Liver (tissue), 3 donors: Measurements from ENCODE around the gene PDE10A.

Experiments used
- CTCF ChIP-seq: fragments of 150-350 bp; IDR thresholded peaks from 2 replicates; pipeline ENCODE4 v1.5.1; 2017; ENCODE audit warnings: improper control_type of control experiment, low read depth, low read length; ENCODE audit not compliant: missing input control
- GABPA ChIP-seq, 2 donors: IDR thresholded peaks in 1 of 2; conservative IDR thresholded peaks in 1 of 2; 2 replicates each; pipeline ENCODE4 v1.6.1; 2016; ENCODE audit warnings: antibody characterized with exemption in 2 of 2, mild to moderate bottlenecking in 1 of 2, moderate library complexity in 1 of 2
- MAX ChIP-seq: IDR thresholded peaks from 2 replicates; pipeline ENCODE4 v1.6.1; 2016; ENCODE audit warnings: antibody characterized with exemption
- REST ChIP-seq: IDR thresholded peaks from 2 replicates; pipeline ENCODE4 v1.6.1; 2016; ENCODE audit warnings: antibody characterized with exemption, mild to moderate bottlenecking
- TAF1 ChIP-seq: conservative IDR thresholded peaks from 2 replicates; pipeline ENCODE4 v1.6.1; 2016; ENCODE audit warnings: antibody characterized with exemption, mild to moderate bottlenecking
- ZBTB33 ChIP-seq: IDR thresholded peaks from 2 replicates; pipeline ENCODE4 v1.6.1; 2016; ENCODE audit warnings: antibody characterized with exemption
- donor health status: healthy.
- donor health status: healthy.

GRCh38 chr6:165652766-165653165, 10.3 kb downstream of the PDE10A start:
- no peak for TF ChIP-seq TAF1
- TF ChIP-seq CTCF: no peak
- TF ChIP-seq REST: no peak
- TF ChIP-seq MAX: no peak
- no peak for TF ChIP-seq GABPA (IDR thresholded peaks at IDR 0.05 in 1 of 2, conservative IDR thresholded peaks at IDR 0.05 in 1 of 2)
- TF ChIP-seq ZBTB33: no peak
